Muscle layer of duodenum (tissue), 2 donors: Measurements from ENCODE around the gene NUAK2.
"Not testable (repeated sequence)": the region's sequence is repeated elsewhere in the genome, so short reads cannot be mapped to it uniquely, and the experiment has no call there.

Experiments
- H3K27ac ChIP-seq: one replicate; pipeline ENCODE4 v1.7.0; 2013; ENCODE audit warnings: mild to moderate bottlenecking, low read length
- H3K27me3 ChIP-seq: one replicate; pipeline ENCODE4 v1.7.0; 2013; ENCODE audit warnings: low read depth, mild to moderate bottlenecking, control low read depth, low read length
- H3K36me3 ChIP-seq, 2 donors: one replicate each; pipeline ENCODE4 v1.7.0; 2013; ENCODE audit warnings: low read length in 2 of 2, control low read depth in 1 of 2, mild to moderate bottlenecking in 1 of 2; ENCODE audit not compliant: insufficient read depth in 2 of 2, control insufficient read depth in 1 of 2
- H3K4me1 ChIP-seq, 2 donors: one replicate each; pipeline ENCODE4 v1.7.0; 2013; ENCODE audit warnings: low read length in 2 of 2, mild to moderate bottlenecking in 2 of 2, control low read depth in 1 of 2, moderate library complexity in 1 of 2; ENCODE audit not compliant: insufficient read depth in 2 of 2, control insufficient read depth in 1 of 2
- H3K4me3 ChIP-seq, 2 donors: one replicate each; pipeline ENCODE4 v1.7.0; 2013; ENCODE audit warnings: low read length in 2 of 2, low read depth in 1 of 2, mild to moderate bottlenecking in 1 of 2
- H3K9me3 ChIP-seq, 2 donors: one replicate each; pipeline ENCODE4 v1.7.0; 2013; ENCODE audit warnings: low read length in 2 of 2, control low read depth in 1 of 2, mild to moderate bottlenecking in 1 of 2; ENCODE audit not compliant: control insufficient read depth in 1 of 2
- donor health status: healthy.

Gene NUAK2

GRCh38 chr1:205287767-205288559 is 33.6 kb downstream of the NUAK2 start:
- H3K9me3 ChIP-seq, result no peaks in the 10 kb centered on the region
- H3K4me1 ChIP-seq, result peaks cover 24% of the 10 kb centered on the region in 2 donors
- no peak overlapping the region for H3K4me3 ChIP-seq
- no peaks in the 10 kb centered on the region for H3K27me3 ChIP-seq
- H3K27ac ChIP-seq, result no peak overlapping the region
- no peaks in the 10 kb centered on the region for H3K36me3 ChIP-seq

GRCh38 chr1:205287076-205287475 is 34.5 kb downstream of the NUAK2 start:
- Histone ChIP-seq H3K27ac (no peak overlapping the region), H3K9me3 (no peaks in the 10 kb centered on the region), H3K4me1 (peaks cover 24% of the 10 kb centered on the region in 2 donors), H3K36me3 (no peaks in the 10 kb centered on the region), H3K27me3 (no peaks in the 10 kb centered on the region), H3K4me3 (no peak overlapping the region)

GRCh38 chr1:205286335-205286950 is 35.1 kb downstream of the NUAK2 start:
- Histone ChIP-seq H3K27me3 (no peaks in the 10 kb centered on the region), H3K36me3 (no peaks in the 10 kb centered on the region), H3K4me3 (no peak overlapping the region), H3K4me1 (peaks cover 24% of the 10 kb centered on the region in 2 donors), H3K27ac (no peak overlapping the region), H3K9me3 (no peaks in the 10 kb centered on the region)

GRCh38 chr1:205285381-205286101 is 36.0 kb downstream of the NUAK2 start:
- Histone ChIP-seq H3K36me3 (no peaks in the 10 kb centered on the region), H3K4me1 (peaks cover 24% of the 10 kb centered on the region in 2 donors), H3K9me3 (no peaks in the 10 kb centered on the region), H3K27ac (peak overlapping the region; percentile 7), H3K27me3 (no peaks in the 10 kb centered on the region), H3K4me3 (no peak overlapping the region)

- Histone ChIP-seq H3K36me3 (no peaks in the 10 kb centered on the region), H3K9me3 (no peaks in the 10 kb centered on the region), H3K27ac (peak overlapping the region; percentile 7), H3K4me3 (no peak overlapping the region), H3K4me1 (peaks cover 24% of the 10 kb centered on the region in 2 donors), H3K27me3 (no peaks in the 10 kb centered on the region)
Observed at GRCh38 chr1:205284420-205285144, 37.0 kb downstream of the NUAK2 start.

- Histone ChIP-seq H3K27me3 (no peaks in the 10 kb centered on the region), H3K36me3 (no peaks in the 10 kb centered on the region), H3K4me1 (peaks cover 24% of the 10 kb centered on the region in 2 donors), H3K27ac (no peak overlapping the region), H3K4me3 (no peak overlapping the region), H3K9me3 (no peaks in the 10 kb centered on the region)
Observed at GRCh38 chr1:205283270-205284147, 38.0 kb downstream of the NUAK2 start.

GRCh38 chr1:205280666-205281395 is 40.7 kb downstream of the NUAK2 start:
- H3K4me1 ChIP-seq, result peaks cover 14 to 17% of the 10 kb centered on the region in 2 donors
- not testable (repeated sequence) for H3K27me3 ChIP-seq, H3K36me3 ChIP-seq, H3K27ac ChIP-seq, H3K4me3 ChIP-seq, H3K9me3 ChIP-seq

GRCh38 chr1:205279986-205280385 is 41.6 kb downstream of the NUAK2 start:
- Histone ChIP-seq H3K4me1 (peaks cover 9 to 12% of the 10 kb centered on the region in 2 donors), H3K27me3 (no peaks in the 10 kb centered on the region), H3K27ac (no peak overlapping the region), H3K4me3 (no peak overlapping the region), H3K36me3 (no peaks in the 10 kb centered on the region), H3K9me3 (no peaks in the 10 kb centered on the region)

- Histone ChIP-seq H3K27ac (no peak overlapping the region), H3K9me3 (no peaks in the 10 kb centered on the region), H3K27me3 (no peaks in the 10 kb centered on the region)
Observed at GRCh38 chr1:205276689-205277065, 44.9 kb downstream of the NUAK2 start.

More at GRCh38 chr1:205276689-205277065, 44.9 kb downstream of the NUAK2 start:
- peaks cover 0 to 5% of the 10 kb centered on the region in 2 donors for H3K4me1 ChIP-seq
- no peak overlapping the region for H3K4me3 ChIP-seq
- H3K36me3 ChIP-seq, result no peaks in the 10 kb centered on the region
